Rectal smooth muscle tissue (tissue), 1 donor: ENCODE results near the gene XYLT1.
A peak's percentile ranks its signal among the peaks of the same experiment; 100 is the strongest.
"Not testable (repeated sequence)": the region's sequence is repeated elsewhere in the genome, so short reads cannot be mapped to it uniquely, and the experiment has no call there.

Experiments used
- H3K27ac ChIP-seq: one replicate; pipeline ENCODE4 v1.7.0; 2013; ENCODE audit warnings: low read depth, low read length, inconsistent platforms
- H3K27me3 ChIP-seq: one replicate; pipeline ENCODE4 v1.7.0; 2013; ENCODE audit warnings: low read length; ENCODE audit not compliant: control insufficient read depth, insufficient read depth
- H3K36me3 ChIP-seq: one replicate; pipeline ENCODE4 v1.7.0; 2013; ENCODE audit warnings: low read length; ENCODE audit not compliant: control insufficient read depth, insufficient read depth
- H3K4me1 ChIP-seq: one replicate; pipeline ENCODE4 v1.7.0; 2013; ENCODE audit warnings: low read length; ENCODE audit not compliant: control insufficient read depth, insufficient read depth
- H3K4me3 ChIP-seq: one replicate; pipeline ENCODE4 v1.7.0; 2013; ENCODE audit warnings: low read length
- H3K9ac ChIP-seq: one replicate; pipeline ENCODE4 v1.7.0; 2013; ENCODE audit warnings: low read length

Gene XYLT1

DNA sequence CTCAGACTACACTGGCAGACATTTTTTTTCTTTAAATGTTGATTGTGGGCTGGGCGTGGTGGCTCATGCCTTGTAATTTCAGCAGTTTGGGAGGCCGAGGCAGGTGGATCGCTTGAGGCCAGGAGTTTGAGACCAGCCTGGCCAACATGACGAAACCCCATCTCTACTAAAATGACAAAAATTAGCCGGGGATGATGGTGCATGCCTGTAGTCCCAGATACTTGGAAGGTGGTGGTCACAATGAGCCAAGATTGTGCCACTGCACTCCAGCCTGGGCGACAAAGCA lies 6.4 kb upstream of the XYLT1 start:
- H3K9ac ChIP-seq, H3K4me1 ChIP-seq, H3K27me3 ChIP-seq, H3K36me3 ChIP-seq, H3K4me3 ChIP-seq, H3K27ac ChIP-seq: not testable (repeated sequence)

DNA sequence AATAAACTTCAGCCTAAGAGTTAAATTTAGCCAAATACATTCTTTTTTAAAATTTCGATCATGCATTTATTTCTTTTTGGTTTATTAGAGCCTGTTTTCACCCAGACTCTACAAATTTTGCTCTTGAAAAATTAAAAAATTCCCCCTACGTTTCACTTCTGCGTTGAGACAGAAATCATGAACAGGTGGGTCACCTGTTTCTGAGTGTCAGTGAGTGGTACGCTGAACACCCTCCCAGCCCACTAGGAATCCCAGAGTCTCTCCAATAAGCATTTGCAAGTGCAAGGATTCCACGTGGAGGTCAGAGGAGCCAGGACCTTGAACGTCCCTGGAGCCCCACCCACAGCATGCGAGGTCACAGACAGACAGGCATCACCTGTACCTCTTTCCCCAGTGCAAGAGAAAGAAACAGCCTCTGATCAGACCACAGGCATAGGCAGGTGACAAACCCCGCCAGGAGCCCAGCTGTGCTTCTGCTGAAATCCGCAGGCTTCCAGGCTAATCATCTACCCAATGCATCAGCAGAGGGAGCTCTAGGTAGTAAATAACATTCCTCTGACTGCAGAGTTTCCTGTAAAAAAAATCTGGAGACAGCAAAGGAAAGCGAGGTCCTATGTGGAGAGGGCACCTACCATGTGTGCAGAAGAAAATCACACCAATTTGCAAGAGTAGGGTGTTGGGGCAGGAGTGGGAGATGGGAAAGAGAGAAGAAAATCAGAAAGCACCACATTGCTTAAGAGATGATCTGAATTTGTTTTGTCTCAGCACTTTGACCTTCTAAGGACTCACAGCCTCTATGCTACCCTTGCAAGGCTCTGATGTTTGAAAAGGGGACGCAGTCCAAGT lies 5.9 kb upstream of the XYLT1 start:
- Histone ChIP-seq H3K4me1 (no peaks in the 10 kb centered on the region), H3K36me3 (no peaks in the 10 kb centered on the region), H3K27ac (no peak overlapping the region), H3K27me3 (no peaks in the 10 kb centered on the region), H3K9ac (no peak overlapping the region), H3K4me3 (no peak overlapping the region)

DNA sequence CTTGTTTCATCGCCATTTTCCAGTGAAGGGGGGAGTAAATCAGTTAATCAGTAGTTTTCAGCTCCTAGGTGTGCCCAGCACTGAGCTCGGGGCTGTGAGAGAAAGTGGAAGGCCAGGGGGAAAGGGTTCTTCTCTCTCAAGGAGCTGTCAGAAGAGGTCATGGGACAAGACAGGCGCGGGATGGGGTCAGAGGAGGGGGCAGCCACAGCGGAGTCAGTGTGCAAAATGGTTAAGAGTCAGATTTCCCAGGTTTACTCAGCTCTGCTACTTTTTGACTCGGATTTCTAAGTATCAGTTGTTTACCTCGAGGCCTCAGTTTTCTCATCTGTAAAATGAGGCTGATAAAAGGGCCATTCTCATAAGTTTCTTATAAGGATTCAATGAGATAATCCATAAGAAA lies 4.3 kb upstream of the XYLT1 start:
- no peak overlapping the region for H3K9ac ChIP-seq
- no peaks in the 10 kb centered on the region for H3K4me1 ChIP-seq
- no peaks in the 10 kb centered on the region for H3K27me3 ChIP-seq
- no peak overlapping the region for H3K4me3 ChIP-seq
- no peaks in the 10 kb centered on the region for H3K36me3 ChIP-seq
- H3K27ac ChIP-seq, result no peak overlapping the region

DNA sequence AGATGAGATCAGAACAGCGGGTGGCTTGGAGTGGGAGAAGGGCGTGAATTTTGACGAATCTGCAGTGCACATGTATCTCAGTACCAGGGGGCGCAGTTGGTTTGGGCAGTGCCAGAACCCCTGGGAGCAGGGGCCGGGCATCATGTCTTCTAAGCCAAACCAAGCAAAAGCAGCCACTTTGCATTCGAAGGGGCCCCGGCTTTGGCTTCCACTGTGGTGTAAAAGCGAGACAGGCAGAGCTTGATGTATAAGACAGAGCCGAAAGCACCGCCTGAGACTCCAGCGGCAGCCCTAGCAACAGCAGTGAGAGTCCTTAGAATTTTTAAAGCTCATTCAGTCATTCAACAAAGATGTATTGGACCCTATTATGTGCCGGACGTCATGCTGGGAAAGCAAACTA lies 3.8 kb upstream of the XYLT1 start:
- no peaks in the 10 kb centered on the region for H3K36me3 ChIP-seq
- no peak overlapping the region for H3K4me3 ChIP-seq
- H3K27ac ChIP-seq, result no peak overlapping the region
- H3K9ac ChIP-seq, result no peak overlapping the region
- no peaks in the 10 kb centered on the region for H3K27me3 ChIP-seq
- H3K4me1 ChIP-seq, result peaks cover 2% of the 10 kb centered on the region

DNA sequence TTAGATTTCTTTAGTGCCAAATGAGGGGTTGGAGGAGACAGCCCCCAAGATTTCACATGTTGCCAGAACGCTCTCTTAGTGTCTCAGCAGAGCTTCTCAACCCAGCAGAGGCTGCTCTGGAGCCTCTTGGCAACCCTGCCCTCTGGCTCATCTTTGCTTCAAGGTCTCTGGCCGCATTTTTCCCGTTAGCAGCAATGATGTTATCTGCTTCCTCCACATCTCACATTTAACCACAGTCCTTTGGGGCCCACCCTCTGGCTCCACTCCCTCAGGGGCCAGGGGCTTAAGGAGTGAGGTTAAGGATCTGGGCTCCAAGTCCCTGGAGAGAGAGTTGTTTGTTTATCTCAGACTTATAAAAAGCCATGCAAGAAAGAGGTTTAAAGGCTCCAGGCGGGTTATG lies 3.3 kb upstream of the XYLT1 start:
- H3K9ac ChIP-seq, result no peak overlapping the region
- H3K27me3 ChIP-seq, result no peaks in the 10 kb centered on the region
- no peaks in the 10 kb centered on the region for H3K36me3 ChIP-seq
- H3K27ac ChIP-seq, result no peak overlapping the region
- H3K4me3 ChIP-seq, result no peak overlapping the region
- H3K4me1 ChIP-seq, result peaks cover 5% of the 10 kb centered on the region

DNA sequence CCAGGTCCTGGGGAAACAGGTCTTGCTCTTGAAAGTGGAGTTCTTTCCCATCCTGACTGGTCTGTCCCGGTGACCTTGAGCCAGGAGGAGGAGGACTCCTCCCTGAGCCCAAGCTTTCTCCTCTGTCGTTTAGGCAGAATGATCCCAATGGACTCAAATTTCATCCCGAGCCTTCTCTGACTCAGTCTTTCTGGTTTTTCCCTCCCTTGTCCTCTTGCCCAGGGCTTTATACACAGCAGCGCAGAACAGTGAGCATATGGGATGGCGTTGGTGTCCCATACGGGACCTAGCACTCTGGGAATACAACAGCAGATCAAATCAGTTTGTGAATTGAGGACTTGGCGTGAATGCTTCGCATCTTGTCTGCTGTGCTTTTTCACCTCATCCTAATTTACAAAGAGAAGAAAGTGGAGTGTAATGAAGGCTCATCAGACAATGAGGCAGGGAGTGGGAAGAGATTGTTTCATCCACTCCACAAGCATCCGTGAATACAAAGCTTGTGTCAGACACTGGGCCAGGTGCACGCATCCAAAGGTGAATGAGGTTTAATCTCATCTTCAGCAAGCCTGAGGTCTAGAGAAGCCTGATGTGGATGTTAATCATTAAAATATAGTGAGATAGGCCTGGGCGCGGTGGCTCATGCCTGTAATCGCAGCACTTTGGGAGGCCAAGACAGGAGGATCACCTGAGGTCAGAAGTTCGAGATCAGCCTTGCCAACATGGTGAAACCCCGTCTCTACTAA lies 1.1 kb upstream of the XYLT1 start:
- H3K4me3 ChIP-seq, result no peak overlapping the region
- H3K36me3 ChIP-seq, result no peaks in the 10 kb centered on the region
- peaks cover 14% of the 10 kb centered on the region for H3K4me1 ChIP-seq
- peak overlapping the region; percentile 75 for H3K27ac ChIP-seq
- H3K9ac ChIP-seq, result no peak overlapping the region
- H3K27me3 ChIP-seq, result no peaks in the 10 kb centered on the region

DNA sequence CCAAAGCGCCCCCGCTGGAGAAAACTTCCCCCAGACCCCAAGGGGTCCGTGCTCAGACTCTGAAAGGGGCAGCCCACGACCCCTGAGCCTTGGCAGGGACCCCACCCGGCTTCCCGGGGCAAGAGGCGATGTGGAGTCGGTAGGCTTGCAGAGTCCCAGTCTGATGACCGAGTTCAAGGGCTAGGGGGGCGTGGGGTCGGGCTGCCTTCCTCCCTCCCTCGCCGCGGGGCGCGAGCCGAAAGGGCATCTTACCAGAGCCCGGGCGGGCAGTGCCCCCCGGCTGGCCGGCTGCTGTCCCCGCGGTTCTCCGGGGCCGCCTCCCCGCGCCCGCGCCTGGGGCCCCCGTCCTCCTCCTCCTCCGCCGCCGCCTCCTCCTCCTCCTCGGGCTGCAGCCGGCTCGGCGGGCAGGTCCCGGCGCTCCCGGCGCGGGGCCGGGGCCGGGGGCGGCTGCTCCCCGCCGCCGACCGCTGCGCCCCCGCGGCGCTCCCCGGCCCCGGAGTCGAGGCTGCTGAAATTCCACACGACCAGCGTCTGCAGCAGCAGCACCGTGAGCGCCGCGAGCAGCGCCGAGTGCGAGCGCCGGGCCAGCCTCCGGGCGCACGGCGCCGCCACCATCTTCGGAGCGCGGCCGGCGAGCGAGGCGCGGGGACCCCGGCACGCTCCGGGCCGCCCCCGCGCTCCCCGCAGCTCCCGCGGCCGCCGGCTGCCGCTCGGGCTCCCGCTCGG lies 415 bp downstream of the XYLT1 start:
- Histone ChIP-seq H3K4me1 (peaks cover 14% of the 10 kb centered on the region), H3K36me3 (no peaks in the 10 kb centered on the region), H3K27ac (peak overlapping the region; percentile 64), H3K4me3 (peak overlapping the region; percentile 91), H3K27me3 (no peaks in the 10 kb centered on the region), H3K9ac (peak overlapping the region; percentile 55)

DNA sequence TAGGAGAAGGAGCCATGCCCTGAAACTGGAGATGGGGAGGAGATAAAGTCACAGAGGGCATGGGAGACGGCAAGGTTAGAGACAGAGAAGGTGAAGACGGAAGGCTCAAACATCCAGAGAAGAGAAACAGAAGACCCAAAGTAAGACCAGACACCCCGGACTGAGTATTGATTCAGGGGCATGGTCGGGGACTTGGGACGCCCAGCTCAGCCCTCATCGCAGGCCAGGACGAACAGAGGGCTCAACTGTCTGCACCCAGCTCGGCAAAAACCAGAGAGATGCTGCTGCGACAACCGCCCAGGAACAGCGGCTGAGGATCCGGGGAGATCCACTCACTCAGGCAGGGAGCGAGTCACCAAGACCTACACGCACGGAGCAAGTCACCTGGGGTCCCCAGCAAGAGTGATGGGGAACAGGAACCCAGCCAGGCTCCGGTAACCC lies 999 bp downstream of the XYLT1 start:
- Histone ChIP-seq H3K27ac (peak overlapping the region; percentile 64), H3K27me3 (no peaks in the 10 kb centered on the region), H3K4me1 (peaks cover 14% of the 10 kb centered on the region), H3K9ac (peak overlapping the region; percentile 69), H3K4me3 (peak overlapping the region; percentile 91), H3K36me3 (no peaks in the 10 kb centered on the region)

DNA sequence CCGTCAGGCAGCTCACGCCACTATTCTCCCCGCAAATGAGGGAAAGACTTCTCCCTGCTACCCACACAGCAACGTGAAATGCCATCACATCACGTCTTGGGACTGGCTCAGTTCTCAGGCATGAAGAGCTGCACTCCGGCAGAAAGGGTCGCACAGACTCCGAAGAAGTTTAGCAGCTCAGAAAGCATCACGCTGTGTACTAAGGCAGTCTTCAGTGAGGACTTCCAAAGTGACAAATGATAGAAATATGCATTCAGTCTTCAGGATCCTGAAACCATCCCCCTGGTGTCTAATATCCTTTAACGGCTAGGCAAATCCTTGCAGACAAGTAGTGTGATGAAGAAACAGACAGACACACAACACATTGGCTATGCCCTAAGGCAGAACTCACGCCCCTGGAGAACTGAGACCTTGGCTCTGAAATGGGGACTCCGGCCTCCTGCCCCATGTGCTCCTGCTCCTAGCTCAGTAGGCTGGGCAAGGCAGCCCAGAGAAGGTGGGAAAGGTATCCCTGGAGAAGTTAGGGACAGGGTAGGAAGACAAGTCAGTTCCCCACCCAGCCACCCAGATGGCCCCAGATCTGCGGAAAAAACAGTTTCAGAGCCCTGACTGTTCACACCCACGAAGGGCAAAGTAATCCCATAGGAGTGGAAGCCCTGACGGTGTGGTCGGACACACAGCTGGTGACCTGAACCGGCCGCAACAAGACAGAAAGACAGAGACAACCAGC lies 1.6 kb downstream of the XYLT1 start:
- H3K4me1 ChIP-seq, result peaks cover 14% of the 10 kb centered on the region
- peak overlapping the region; percentile 64 for H3K27ac ChIP-seq
- no peaks in the 10 kb centered on the region for H3K36me3 ChIP-seq
- H3K27me3 ChIP-seq, result no peaks in the 10 kb centered on the region
- H3K9ac ChIP-seq, result peak overlapping the region; percentile 69
- peak overlapping the region; percentile 91 for H3K4me3 ChIP-seq

DNA sequence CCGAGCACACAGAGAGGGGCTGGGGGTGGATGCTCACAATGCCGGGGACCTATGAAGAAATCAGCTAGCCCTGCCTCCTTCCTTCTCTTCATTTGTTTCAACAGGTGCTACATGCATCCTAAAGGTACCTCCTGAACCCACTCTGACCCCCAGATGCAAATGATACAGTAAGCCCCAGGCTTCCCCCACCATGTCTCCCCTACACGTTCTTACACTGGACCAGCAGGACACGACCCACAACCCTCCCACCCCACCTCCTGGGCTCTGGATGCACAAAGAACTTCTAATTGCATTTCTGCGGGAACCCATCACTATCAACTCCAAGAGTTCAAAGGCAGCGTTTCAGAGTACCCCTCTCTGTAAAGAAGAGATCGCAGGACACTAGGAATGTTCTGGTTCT lies 2.1 kb downstream of the XYLT1 start:
- Histone ChIP-seq H3K4me3 (peak overlapping the region; percentile 91), H3K27me3 (no peaks in the 10 kb centered on the region), H3K4me1 (peaks cover 14% of the 10 kb centered on the region), H3K36me3 (no peaks in the 10 kb centered on the region), H3K9ac (peak overlapping the region; percentile 69), H3K27ac (peak overlapping the region; percentile 64)

DNA sequence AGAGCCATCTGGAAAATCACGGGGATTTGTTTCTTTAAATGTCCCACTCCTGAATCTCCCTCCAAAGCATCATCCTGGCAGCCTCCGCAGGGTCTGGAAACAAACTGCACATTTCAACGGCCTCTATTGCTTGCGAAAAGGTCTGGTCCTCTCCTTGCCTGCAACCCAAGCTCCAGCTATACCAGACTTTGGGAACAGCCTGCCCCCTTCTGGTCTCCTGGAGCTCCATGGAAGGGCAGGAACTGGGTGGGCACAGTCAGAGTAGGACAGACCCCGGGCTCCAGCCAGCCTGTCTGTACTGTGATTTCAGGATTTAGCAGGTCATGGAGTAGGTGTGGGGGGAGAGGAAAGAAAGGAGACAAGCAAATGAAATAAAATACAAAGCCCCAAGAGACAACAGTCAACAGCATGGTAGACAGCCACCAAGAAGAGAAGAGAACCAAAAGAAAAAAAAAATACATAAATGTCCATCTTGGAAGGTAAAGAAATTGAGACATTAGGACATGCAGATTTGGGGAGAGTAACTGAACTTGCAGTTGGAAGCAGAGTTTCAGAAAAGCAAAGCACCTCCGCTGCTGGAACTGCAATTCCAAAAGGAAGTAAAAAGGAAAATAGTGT lies 2.7 kb downstream of the XYLT1 start:
- Histone ChIP-seq H3K27ac (peak overlapping the region; percentile 63), H3K27me3 (no peaks in the 10 kb centered on the region), H3K36me3 (no peaks in the 10 kb centered on the region), H3K9ac (no peak overlapping the region), H3K4me3 (peak overlapping the region; percentile 91), H3K4me1 (peaks cover 14% of the 10 kb centered on the region)

DNA sequence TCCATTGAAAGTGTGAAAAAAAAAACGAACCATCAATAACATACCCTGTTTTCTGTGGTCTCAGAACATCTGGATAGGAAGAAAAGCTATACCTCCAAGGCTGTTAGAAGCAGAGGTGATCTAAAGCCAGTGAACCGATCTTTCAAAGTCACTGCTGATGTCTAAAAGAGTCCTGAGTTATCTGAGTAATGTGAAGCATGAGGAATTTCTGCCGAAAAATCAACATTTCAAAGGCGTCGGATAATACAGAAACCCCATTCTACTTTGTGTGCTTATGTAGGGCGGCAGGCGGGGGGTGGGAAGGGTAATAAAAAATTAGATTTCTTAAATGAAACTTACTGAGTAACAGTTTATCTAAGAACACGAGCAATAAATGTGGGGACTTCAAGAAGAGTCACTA lies 3.9 kb downstream of the XYLT1 start:
- H3K9ac ChIP-seq, result no peak overlapping the region
- no peaks in the 10 kb centered on the region for H3K27me3 ChIP-seq
- H3K4me3 ChIP-seq, result no peak overlapping the region
- H3K4me1 ChIP-seq, result peaks cover 14% of the 10 kb centered on the region
- peak overlapping the region; percentile 63 for H3K27ac ChIP-seq
- no peaks in the 10 kb centered on the region for H3K36me3 ChIP-seq
